ENCODE results near the gene GRM2.

GRCh38 chr3:51705276-51706020 lies 1.4 kb upstream of the GRM2 start:
- TF ChIP-seq SIN3A (IDR thresholded peaks at IDR 0.05; ENCODE audit: borderline replicate concordance, insufficient read depth, low read length) (no peak), REST (IDR thresholded peaks at IDR 0.05; ENCODE audit: insufficient read depth in 1 of 2, low read depth in 2 of 2, low read length in 2 of 2) (no peak)

Measured in PFSK-1 (cell line).